Panc1 (cell line): ENCODE measurements around the gene RANBP17.

Experiments used
- CTCF ChIP-seq: fragments of 450-650 bp; IDR thresholded peaks from 2 replicates; pipeline ENCODE4 v1.5.1; 2017; ENCODE audit warnings: mild to moderate bottlenecking
- POLR2AphosphoS5 ChIP-seq: IDR thresholded peaks from 2 replicates; pipeline ENCODE4 v1.6.1; 2012; ENCODE audit warnings: mild to moderate bottlenecking, low read depth, low read length, moderate library complexity
- REST ChIP-seq, 2 experiments: IDR thresholded peaks; 2 replicates each; pipeline ENCODE4 v1.6.1; 2011 to 2012; ENCODE audit warnings: low read depth in 2 of 2, control low read depth in 1 of 2, low read length in 1 of 2, mild to moderate bottlenecking in 1 of 2, moderate library complexity in 1 of 2; ENCODE audit not compliant: insufficient read depth in 1 of 2

GRCh38 chr5:171157276-171157675 is 295.5 kb downstream of the RANBP17 start:
- TF ChIP-seq CTCF, result no peak
- TF ChIP-seq POLR2AphosphoS5, result no peak
- no peak for TF ChIP-seq REST (IDR thresholded peaks at IDR 0.05; ENCODE audit: insufficient read depth in 1 of 2, low read depth in 2 of 2, low read length in 1 of 2)
